GM13977 (cell line): ENCODE results near the gene RYR3.

Experiments
- DNase-seq: peaks from one replicate; pipeline ENCODE4 v3.0.0; 2012; ENCODE audit warnings: low spot score
- in situ Hi-C: fragments of 300-500 bp; cut with MboI; formaldehyde crosslinking; loops from one replicate; pipeline ENCODE4 v1.12.0; 2022; ENCODE audit warnings: low sequenced_read_pairs, low pct_unique_long_range_greater_than_20kb, mixed read lengths, inconsistent platforms; ENCODE audit not compliant: unreplicated experiment
- TF ChIP-seq, protein P1 (sequence below): IDR thresholded peaks from 2 replicates; pipeline ENCODE4 v1.5.1; 2012; ENCODE audit warnings: mild to moderate bottlenecking, control low read depth; ENCODE audit not compliant: insufficient read depth; ENCODE audit errors: extremely low read depth, missing control alignments

Gene RYR3

GRCh38 chr15:33467816-33468163 lies 157.0 kb downstream of the RYR3 start:
- no peak for DNase-seq
- in situ Hi-C loops = no loop called here
- TF ChIP-seq, protein P1, sequence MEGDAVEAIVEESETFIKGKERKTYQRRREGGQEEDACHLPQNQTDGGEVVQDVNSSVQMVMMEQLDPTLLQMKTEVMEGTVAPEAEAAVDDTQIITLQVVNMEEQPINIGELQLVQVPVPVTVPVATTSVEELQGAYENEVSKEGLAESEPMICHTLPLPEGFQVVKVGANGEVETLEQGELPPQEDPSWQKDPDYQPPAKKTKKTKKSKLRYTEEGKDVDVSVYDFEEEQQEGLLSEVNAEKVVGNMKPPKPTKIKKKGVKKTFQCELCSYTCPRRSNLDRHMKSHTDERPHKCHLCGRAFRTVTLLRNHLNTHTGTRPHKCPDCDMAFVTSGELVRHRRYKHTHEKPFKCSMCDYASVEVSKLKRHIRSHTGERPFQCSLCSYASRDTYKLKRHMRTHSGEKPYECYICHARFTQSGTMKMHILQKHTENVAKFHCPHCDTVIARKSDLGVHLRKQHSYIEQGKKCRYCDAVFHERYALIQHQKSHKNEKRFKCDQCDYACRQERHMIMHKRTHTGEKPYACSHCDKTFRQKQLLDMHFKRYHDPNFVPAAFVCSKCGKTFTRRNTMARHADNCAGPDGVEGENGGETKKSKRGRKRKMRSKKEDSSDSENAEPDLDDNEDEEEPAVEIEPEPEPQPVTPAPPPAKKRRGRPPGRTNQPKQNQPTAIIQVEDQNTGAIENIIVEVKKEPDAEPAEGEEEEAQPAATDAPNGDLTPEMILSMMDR = no peak

DNA sequence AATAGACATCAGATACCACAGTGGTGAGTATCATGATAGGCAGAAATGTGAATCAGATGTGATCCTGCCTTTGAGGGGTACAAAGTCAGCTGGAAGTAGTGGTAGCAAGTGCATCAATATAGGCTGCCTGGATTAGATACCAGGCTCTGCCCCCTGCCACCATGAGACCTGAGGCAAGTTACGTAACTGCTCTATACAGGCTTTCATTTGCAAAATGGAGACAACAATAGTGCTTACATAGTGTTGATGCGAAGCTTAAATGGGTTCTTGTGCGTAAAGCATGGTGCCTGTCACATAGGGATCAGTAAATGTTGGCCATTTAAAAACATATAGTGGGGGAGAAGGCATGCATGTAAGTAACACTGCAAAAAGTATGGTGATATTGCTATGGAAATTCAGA lies 158.0 kb downstream of the RYR3 start:
- TF ChIP-seq, protein P1 = no peak
- DNase-seq = no peak
- in situ Hi-C loops = no loop called here

DNA sequence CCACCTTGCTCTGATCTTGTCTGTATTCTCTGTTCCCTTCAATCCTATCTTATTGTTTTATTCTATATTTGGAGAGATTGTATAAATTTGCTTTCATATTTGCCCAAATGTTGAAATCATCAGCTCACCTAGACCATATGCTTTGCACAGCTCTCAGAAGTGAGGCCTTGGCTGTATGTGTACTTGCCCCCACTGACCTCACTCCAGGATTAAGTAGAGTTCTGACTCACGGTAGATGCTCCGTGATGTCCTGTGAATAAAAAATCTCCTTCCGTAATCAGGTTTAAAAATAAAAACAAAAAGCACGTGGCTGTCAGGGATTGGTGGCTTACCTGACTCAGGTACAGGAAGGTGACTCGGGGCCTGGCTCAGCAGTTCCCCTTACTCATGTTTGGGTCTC lies 162.2 kb downstream of the RYR3 start:
- TF ChIP-seq, protein P1 = no peak
- DNase-seq = no peak
- in situ Hi-C loops = no loop called here

- DNase-seq = no peak
- in situ Hi-C loops = no loop called here
- TF ChIP-seq, protein P1 = no peak
Observed at GRCh38 chr15:33473714-33474113, 162.9 kb downstream of the RYR3 start.

- no peak for DNase-seq
- in situ Hi-C loops = no loop called here
- TF ChIP-seq, protein P1 = no peak
Observed at GRCh38 chr15:33476076-33476475, 165.3 kb downstream of the RYR3 start.

DNA sequence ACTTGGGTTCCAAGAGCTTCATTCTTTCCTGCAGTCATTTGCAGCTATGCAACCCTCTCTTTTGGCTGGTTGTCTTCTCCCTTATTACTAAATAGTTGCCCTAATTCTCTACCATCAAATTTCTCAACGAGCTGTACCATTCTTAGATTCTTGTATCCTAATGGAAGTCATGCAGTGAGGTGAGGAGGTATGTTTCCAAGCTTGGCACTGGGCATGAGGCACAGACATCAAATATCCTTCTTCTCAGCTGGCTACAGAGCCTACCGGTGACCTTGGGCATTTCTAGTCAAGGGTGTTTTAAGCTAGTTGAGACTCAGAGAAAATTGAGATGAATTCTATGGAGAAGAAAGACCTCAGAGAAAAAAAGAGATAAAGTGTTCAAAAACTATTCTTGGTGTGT lies 166.1 kb downstream of the RYR3 start:
- in situ Hi-C loops = no loop called here
- TF ChIP-seq, protein P1 = no peak
- no peak for DNase-seq

DNA sequence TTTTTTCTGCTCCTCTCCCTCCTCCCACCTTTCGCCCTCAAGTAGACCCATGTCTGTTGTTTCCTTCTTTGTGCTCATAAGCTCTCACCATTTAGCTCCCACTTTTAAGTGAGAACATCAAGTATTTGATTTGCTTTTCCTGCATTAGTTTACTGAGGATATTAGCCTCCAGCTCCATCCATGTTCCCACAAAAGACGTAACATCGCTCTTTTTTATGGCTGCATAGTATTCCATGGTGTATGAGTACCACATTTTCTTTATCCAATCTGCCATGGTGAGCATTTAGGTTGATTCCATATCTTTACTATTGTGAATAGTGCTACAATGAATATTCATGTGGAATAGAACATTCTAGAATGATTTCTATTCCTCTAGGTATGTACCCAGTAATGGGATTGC lies 178.6 kb downstream of the RYR3 start:
- TF ChIP-seq, protein P1 = no peak
- in situ Hi-C loops = no loop called here
- DNase-seq = no peak
